GM18498 (cell line): ENCODE measurements around the gene CERS6.

Experiments
- ATAC-seq: cut with Tn5 transposase; IDR thresholded peaks from one replicate; pipeline ENCODE4 v1.9.1; 2021; ENCODE audit warnings: mild to moderate bottlenecking, moderate library complexity; ENCODE audit not compliant: unreplicated experiment

CERS6 gene

DNA sequence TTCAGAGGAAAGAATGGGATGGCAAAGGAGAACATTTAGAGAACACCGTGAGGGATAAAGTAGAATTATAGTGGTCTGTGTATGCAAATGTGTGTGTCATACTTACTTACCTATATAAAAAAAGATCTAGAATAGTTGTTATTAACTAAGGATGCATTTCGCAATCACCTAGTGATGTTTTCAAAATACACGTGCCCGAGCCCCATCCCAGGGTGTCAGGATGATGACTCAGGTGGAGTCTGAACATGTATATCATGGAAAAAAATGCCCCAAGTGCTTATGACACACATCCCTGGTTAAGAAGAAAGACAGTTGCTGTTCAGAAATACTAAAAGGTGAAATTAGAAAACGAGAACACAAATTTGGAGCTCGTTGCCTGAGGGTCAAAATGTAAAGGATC is 109.0 kb downstream of the CERS6 start:
- ATAC-seq = no peak

DNA sequence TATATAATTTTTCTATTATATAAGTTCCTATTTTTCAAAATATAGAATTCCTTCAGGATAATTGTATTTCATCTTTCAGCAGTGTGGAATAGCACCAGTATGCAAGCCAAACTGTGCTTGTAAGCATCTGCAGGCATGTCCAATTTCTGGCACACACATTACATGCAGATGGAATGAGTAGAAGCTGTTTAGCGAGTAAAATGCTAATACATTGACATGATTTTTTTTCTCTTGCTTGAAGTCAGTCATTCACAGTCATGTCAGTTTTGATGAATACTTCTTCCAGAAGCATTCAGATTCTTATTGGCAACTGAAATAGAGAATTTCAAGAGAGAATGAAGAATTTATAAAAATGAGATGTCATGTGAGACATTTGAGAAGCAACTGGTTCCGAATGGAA is 109.4 kb downstream of the CERS6 start:
- no peak for ATAC-seq

DNA sequence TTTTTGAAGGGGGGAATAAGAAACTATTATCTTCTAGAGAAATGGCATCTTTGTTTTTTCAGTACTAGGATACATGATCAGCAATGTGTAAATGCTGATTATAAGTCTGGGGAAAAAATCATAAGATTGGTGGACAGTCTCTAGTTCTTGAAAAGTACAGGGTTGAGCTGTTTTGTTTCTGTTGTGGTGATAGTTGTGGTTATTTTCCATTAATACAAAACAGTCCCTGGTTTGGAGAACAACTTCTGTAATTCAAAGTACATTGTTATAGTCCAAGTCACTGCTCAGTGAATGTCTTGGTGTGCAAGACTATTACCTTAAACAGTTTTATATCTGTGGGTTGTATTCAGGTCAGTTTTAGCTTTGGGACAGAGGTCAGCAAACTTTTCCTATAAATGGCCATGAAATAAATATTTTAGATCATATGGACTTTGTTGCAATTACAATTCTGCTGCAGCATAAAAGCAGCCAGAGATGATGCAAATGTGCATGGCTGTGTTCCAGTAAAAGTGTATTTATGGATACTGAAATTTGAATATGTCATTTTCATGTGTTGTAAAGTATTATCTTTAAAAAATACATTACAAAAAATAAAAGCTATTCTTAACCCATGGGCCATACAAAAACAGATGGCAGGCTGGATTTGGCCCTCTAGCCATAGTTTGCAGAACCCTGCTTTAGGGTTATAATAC is 111.0 kb downstream of the CERS6 start:
- no peak for ATAC-seq

DNA sequence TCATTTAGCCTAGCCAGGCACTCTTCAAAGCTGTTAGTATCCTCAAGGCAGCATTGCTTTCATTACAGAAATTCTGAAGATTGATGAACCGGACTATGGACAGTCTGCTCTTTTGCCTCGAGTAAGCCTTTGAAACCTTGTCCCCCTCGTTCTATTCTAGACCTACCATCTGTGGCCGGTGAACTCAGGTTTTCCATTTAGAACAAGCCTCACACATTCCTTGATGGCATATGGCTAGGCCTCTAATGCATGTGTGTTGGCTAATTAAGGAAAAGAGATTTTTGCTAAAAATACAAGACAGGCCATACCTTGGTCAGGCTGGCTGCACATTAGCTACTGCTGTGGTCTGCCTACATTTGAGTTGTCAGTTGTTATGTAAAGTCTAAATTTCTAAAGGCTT is 111.8 kb downstream of the CERS6 start:
- no peak for ATAC-seq

DNA sequence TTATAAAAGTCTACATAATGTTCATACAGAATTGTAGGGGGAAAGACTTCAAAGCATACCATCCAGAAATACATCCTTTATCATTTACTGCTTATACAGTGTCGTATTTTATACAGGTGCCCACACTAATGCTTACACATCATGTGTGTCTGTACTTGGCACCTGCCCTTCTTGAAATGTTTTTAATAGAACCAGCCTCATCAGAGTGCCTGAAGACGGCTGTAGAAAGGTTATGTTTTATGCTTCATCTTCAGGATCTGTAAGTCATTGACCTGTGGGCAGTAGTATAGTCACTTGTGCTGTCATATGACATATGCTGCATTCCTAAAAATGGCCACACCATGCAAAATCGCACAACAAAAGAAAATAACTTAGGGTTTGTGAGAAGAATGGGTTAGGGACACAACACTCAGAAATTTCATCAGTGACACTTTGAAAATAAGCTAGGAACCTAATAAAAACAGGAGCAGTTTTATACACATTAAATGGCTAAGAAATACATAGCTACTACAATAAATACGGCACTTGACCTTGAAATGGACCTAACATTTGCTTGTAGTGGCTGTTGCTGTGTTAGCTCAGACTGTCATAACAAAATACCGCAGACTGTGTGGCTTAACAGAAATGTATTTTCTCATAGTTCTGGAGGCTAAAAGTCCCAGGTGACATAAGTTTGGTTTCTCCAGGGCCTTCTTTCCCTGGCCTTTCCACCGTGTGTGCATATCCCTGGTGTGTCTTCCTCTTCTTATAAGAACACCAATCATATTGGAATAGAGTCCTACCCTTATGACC is 112.6 kb downstream of the CERS6 start:
- ATAC-seq = no peak

DNA sequence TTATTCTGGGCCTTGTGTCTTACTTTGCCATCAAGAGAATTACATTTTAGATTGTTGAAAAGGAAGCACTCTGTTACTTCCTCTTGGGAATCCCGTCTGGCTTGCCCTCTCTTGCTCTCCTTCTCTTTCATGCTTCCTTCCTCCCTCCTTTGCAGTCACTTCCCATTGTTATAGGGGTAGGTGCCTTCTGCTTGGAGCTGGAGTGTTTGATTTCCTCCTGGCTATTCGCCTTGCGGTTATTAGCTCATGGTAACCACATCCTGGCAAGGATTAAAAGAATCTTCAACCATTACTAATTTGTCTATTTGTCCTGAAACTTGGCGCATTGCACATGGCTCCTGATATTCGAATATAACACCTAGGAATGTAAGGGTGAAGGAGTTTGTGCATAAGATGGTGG is 115.0 kb downstream of the CERS6 start:
- no peak for ATAC-seq

DNA sequence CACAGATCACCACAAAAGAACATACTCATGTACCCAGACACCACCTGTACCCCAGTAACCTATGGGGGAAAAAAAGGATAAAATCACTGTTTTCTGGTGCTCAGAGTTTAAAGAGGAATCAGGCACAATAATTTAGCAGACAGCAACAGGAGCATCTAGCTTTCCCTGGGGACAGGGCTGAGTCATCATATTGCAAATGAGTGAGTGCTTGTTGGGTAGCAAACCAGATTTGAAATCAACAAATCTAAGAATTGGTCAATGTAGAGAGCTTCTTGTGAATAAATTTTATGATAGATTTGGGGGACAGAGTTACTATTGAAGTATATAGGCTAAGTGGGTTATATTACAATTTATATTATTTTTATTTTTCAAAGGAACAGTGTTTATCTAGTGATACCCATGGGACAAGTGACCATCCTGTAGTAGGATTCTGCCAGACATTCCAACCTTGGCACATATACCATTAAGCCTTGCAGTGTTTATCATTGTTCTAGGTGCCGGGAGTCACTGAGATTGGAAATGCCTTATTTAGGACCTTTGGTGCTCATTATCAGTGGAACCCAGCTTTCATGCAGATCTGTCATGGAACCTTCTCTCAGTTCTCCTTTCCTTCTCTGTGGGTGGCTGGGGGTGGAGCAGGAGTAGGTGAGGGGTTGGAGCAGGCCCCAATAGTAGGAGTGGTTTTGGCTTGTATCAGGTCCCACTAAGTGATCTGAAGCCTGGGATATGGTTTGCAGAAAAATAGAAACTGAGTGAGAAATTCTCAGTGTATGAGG is 117.2 kb downstream of the CERS6 start:
- no peak for ATAC-seq

DNA sequence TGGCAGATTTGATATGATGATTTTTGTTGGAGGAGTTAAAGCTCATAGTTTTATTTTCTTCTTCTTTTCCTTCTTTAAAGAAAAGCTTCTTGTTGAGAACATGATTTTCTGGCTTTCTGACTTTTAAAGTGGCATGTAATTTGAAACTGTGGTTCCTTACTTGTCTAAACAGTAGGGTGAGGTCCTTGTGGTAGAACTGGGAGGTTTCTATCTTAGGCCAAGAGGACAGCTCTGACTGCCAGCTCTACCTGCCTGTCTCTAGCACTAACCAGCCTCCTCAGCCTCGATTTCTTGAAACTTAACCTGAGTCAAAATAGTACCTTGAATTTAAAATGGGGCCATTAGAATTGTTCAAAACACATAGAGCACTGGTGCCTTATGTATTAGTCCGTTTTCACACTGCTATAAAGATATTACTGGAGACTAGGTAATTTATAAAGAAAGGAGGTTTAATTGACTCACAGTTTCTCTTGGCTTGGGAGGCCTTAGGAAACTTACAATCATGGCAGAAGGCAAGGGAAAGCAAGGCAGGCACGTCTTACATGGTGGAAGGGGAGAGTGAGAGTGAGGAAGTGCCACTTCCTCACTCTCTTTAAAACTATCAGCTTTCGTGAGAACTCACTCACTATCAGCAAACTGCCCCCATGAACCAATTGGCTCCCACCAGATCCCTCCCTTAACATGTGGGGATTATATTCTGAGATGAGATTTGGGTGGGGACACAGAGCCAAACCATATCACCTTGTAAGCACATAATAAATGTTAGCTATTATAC is 119.0 kb downstream of the CERS6 start:
- ATAC-seq = peak; percentile 55

DNA sequence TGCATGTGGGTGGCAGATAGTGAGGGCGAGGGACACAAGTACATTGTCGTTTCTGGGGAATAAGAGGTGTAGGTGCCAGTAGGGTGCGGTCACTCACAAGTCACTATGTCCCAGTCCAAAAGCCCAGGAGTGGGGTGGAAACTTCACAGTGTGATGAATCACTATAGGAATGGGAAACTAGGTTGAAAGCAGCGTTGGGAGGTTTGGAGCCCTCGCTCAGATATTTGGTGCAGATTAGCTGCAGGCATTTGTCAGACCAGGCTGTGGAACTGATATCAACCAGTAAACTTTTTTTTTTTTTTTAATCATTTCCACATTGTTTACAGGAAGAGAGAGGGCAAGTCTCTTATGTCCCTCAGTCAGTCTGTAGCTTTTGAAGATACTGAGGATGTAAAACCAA is 121.8 kb downstream of the CERS6 start:
- ATAC-seq = no peak

DNA sequence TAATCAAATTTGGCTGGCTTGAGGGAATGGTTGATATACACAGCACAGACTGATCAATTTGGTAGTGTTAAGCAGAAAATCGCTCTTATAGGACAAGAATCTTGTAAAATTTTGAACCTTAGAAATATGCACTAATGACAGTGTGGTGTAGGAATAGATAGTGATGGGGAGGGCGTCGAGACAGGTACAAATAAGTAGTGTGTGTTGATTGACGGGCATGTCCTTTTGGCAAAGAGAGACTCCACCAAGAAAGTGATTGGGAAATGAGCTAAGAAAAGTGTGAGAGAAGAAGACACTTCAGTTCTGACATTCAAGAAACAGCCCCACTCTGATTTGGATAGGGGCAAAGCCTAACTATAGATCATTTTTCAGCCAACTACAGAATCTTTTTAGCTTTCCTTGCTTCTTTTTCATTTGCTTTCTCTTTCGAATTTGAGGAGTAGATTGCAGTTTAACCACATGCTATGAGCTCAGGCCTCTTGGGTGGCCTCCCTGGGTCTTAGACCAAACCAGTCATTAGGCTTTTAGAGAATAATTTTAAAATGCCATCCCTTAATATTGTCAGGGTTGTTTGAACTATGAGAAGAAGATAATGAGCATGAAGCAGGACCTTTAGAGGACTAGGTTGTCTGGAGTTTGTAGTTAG is 127.1 kb downstream of the CERS6 start:
- peak; percentile 76 for ATAC-seq

DNA sequence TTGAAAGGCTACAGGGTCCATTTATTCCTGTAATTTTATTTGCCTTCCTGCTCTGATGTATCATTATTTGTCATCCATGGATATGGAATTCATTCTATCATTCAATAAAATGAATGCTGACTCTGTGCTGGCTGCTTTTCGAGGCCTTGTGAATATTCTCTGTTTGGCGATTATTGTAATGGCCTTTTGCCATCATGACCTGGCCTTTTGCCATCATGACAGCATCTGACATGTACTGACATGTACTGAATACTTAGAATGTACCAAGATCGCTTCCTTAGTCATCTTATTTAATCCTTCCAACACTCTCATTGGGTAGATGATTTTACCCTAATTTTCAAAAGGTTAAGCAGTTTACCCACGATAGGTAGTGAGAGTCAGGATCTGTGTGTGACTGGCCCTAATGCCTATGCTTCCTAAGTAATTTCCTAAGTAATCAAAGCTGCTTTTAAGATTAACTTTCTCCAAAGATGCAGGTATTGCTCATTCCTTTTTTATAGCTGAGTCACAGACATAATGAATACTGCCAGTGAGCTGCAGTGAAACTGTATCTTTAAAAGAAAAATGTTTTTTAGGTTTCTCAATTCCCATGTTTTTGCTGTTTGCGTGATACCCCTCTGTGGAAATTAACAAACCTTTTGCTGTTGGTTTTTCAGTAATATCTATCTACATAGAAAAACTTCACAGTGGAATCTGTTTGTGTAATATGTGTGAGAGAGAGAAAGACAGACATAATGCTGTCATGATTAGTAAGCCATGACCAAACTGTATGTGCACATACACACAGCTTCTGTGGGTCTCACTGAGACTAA is 127.8 kb downstream of the CERS6 start:
- peak; percentile 34 for ATAC-seq

DNA sequence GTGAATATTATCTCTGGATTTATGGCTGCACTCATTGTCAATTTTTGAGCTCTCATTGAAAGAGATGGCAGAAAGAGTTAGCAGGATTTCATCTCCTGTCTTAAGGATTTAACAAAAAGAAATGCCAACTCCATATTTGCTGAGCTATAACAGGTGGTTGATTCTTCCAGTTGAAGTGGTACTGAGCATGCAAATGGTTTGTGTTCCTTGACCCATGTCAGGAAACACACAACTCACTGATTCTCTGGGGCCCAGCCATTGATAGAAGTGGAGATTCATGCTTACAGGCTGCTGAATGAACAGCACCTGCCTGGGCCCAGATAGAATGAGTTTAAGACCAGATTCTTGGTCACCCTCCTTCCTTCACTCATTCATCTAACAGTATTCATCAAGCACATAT is 128.8 kb downstream of the CERS6 start:
- no peak for ATAC-seq

DNA sequence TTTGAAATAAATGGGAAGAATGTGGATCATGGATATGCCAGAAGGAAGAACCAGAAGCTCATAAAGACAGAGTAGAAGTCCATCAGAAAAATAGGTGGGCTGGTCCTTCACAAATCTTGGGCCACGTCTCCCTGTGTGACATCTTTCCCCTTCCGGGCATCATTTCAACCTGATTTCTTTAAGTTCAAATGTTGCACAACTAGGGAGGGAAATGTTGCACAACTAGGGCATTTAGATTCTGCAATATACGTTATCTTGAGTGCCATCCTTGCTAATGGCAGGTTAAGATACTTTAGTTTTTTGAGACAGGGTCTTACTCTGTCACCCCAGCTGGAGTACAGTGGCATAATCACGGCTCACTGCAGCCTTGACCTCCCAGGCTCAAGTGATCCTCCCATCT is 129.6 kb downstream of the CERS6 start:
- no peak for ATAC-seq

DNA sequence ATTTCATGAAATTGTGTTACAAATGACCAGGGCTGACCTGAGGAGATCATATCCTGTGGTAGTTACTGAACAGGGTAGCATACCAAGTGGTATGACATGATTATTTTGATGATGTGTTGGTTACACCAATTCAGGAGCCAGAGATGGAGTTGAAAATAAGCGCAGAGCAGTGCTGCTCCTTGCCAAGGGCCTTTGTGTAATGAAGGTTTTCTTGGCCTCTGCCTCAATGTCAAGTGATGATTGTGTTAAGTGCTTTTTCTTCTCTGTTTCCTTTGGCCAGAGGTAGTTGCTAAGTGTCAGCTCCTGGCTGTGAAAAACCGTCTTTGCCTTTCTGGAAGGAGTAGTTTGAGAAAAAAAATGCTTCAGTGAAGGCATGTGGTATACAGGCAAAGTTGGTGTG is 131.2 kb downstream of the CERS6 start:
- no peak for ATAC-seq

DNA sequence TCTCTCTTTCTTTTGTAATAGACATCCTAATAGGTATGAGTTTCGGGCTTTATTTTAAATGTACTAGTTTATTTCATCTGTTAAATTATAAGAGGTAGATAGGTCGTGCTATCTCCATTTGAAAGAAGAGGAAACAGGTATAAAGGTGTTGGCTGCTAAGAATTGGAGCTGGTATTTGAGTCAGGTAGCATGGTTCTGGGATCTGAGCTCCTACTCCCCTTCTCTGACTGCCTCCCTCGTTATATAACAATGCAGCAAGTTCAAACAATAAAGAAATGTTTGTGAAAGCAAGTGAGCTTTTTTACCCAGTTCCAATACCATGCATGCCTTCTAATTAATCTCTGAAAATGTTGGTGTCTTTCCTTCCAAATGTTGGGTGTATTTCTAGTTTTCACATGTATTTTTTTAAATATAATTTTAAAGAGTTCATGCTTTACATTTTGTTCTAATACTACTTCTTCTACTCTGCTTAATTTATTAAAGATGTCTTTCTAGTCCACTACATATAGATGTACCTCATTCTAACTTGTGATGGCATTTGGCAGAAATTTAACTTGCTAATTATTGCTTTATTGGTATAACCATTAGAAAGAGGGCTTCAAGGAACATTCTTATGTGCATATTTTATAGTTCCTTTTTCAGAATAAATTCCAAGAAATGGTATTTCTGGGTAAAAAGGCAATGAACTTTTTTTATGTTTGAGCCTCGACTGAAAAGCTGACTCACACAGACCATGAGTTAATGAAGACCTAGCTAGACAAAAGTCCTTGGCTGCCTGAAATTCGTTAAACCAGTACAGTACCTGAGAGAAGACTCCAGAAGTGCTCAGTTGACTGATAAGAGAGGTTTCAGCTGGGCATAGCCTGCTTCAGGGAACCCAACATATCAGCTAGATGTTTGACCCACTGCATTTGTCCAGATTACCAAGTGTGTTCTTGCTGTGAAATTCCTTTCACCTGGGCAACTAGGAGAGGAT is 133.5 kb downstream of the CERS6 start:
- ATAC-seq = no peak

DNA sequence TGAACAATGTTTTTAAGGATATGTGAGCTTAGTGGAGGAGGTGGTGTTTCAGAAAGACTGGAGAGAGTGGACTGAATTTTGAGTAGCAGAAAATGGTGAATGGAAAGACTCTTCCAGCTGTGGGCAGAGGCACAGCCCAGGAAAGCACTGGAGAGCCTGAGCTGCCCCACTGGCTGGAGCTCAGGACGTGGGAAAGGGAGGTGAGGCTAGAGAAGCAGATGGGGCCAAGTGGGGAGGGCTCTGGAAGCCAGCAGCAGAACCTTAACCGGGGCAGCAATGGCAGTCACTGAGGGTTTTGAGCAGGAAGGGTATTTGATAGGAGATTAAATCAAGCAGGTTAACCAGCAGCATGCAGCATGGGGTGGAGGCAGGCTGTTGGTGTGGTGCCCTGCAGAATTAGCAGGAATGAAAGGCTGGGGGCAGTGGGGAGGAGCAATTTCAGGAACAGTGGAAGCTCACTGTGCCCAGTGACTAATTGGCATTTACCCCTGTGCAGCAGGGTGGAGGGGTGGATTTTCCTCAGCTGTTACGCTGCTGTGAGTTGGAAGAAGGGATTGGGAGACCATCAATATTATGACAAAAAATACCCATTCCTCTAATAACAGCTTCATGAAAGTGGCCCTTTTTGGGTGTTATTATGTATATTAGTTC is 136.2 kb downstream of the CERS6 start:
- ATAC-seq = no peak

DNA sequence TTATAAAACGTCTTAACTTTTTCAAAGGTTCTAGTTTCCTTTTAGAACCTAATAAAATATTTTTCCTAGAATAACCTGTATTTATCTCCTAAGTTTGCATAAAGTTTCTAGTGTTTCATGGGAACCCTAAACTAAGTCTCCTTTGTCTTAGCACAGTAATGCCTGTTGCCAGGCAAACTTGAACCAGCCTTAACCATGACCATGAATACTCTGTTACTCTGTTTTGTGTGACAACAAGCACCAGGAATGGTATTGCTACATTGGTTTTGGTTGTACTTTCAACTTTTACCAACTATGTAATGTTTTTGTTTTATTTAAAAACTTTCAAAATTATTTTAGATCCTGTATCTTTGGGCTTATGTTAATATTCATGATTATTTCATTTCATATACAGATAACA is 137.6 kb downstream of the CERS6 start:
- ATAC-seq = peak; percentile 63

DNA sequence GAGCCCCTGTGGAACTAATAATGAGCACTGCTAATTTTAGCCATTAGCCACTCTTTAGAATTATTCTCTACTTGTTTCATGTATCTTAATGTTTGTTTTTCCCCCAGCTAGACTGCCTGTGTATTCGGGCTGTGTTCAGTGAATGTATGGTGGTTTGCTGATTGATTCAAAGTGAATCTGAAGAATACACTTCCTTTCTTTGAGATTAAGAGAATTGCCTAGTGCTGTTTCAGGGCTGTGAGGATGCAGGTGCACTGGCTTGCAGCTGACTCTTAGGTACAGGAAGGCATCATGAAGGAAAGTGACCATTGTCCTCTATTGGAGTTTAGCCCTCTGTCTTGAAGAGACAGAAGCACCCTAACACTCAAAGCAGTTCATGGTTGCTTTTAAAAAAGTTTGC is 138.7 kb downstream of the CERS6 start:
- ATAC-seq = peak; percentile 86
